ENCODE results near the gene CBLB.

DNA sequence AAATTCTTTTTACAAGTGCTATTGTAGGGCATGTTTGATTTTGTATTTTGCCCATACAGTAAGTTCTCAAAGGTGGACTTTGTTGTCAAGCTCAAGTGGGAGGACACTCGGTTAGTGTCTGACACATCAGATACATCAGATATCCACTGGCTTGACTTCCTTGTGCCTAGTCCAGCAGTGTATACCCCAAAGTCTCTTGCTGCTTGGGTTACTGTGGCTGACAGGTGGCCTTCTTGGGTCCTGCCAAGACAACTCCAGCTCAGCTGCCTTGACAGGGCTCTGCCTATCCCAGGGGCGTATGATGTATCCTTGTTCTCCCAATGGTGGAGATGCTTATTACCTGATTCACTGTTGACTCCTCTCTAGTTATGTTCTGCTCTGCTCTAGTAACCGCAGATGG, 214.9 kb downstream of the CBLB start:
- TF ChIP-seq, protein P1, sequence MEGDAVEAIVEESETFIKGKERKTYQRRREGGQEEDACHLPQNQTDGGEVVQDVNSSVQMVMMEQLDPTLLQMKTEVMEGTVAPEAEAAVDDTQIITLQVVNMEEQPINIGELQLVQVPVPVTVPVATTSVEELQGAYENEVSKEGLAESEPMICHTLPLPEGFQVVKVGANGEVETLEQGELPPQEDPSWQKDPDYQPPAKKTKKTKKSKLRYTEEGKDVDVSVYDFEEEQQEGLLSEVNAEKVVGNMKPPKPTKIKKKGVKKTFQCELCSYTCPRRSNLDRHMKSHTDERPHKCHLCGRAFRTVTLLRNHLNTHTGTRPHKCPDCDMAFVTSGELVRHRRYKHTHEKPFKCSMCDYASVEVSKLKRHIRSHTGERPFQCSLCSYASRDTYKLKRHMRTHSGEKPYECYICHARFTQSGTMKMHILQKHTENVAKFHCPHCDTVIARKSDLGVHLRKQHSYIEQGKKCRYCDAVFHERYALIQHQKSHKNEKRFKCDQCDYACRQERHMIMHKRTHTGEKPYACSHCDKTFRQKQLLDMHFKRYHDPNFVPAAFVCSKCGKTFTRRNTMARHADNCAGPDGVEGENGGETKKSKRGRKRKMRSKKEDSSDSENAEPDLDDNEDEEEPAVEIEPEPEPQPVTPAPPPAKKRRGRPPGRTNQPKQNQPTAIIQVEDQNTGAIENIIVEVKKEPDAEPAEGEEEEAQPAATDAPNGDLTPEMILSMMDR (conservative IDR thresholded peaks at IDR 0.05 in 1 of 2, IDR thresholded peaks at IDR 0.05 in 1 of 2; ENCODE audit: low read depth in 1 of 2, low read length in 2 of 2): no peak
- no peak for TF ChIP-seq EZH2 (IDR thresholded peaks at IDR 0.05; ENCODE audit: low read length, missing control alignments)
